WTC11 (cell line): ENCODE results near the gene MRE11.

Source experiments
- CBFB ChIP-seq: sonication (generic); formaldehyde crosslinking; IDR thresholded peaks from 2 replicates; pipeline ENCODE4 v1.8.1; 2022; ENCODE audit warnings: mild to moderate bottlenecking, low read depth, missing genetic modification reagents
- ETV6 ChIP-seq: sonication (generic); formaldehyde crosslinking; IDR thresholded peaks from 2 replicates; pipeline ENCODE4 v1.8.1; 2022; ENCODE audit warnings: mild to moderate bottlenecking, missing genetic modification reagents
- HMGXB4 ChIP-seq: sonication (generic); formaldehyde crosslinking; IDR thresholded peaks from 2 replicates; pipeline ENCODE4 v1.8.1; 2023; ENCODE audit warnings: mild to moderate bottlenecking, moderate library complexity, missing genetic modification reagents
- JUN ChIP-seq: sonication (generic); formaldehyde crosslinking; IDR thresholded peaks from 2 replicates; pipeline ENCODE4 v1.8.0; 2023; ENCODE audit warnings: mild to moderate bottlenecking, missing genetic modification reagents
- MAX ChIP-seq: sonication (generic); formaldehyde crosslinking; IDR thresholded peaks from 2 replicates; pipeline ENCODE4 v1.8.0; 2022; ENCODE audit warnings: mild to moderate bottlenecking, missing genetic modification reagents
- NR1H2 ChIP-seq: sonication (generic); formaldehyde crosslinking; IDR thresholded peaks from 2 replicates; pipeline ENCODE4 v1.9.0; 2021; ENCODE audit warnings: mild to moderate bottlenecking, moderate library complexity, missing genetic modification reagents
- RELA ChIP-seq: sonication (generic); formaldehyde crosslinking; IDR thresholded peaks from 2 replicates; pipeline ENCODE4 v1.8.1; 2022; ENCODE audit warnings: missing genetic modification reagents, mild to moderate bottlenecking, borderline replicate concordance
- TCF7 ChIP-seq: sonication (generic); formaldehyde crosslinking; IDR thresholded peaks from 2 replicates; pipeline ENCODE4 v1.8.0; 2022; ENCODE audit warnings: mild to moderate bottlenecking, low read depth, missing genetic modification reagents, moderate library complexity
- TEAD1 ChIP-seq: sonication (generic); formaldehyde crosslinking; IDR thresholded peaks from 2 replicates; pipeline ENCODE4 v1.8.0; 2022; ENCODE audit warnings: mild to moderate bottlenecking, missing genetic modification reagents
- USF1 ChIP-seq: sonication (generic); formaldehyde crosslinking; IDR thresholded peaks from 2 replicates; pipeline ENCODE4 v1.8.0; 2022; ENCODE audit warnings: mild to moderate bottlenecking, missing genetic modification reagents
- TF ChIP-seq, protein P1 (sequence below): sonication (generic); formaldehyde crosslinking; IDR thresholded peaks from 2 replicates; pipeline ENCODE4 v1.8.1; 2022; ENCODE audit warnings: missing genetic modification reagents, borderline replicate concordance
- TF ChIP-seq, protein P2 (sequence below): fragments of 200-600 bp; IDR thresholded peaks from 2 replicates; pipeline ENCODE4 v1.8.0; 2022; ENCODE audit warnings: antibody characterized with exemption

- TF ChIP-seq TEAD1 (CRISPR knock-in tag) (no peak), HMGXB4 (CRISPR knock-in tag) (no peak), ETV6 (CRISPR knock-in tag) (no peak), NR1H2 (no peak), USF1 (CRISPR knock-in tag) (no peak), JUN (CRISPR knock-in tag) (no peak), TCF7 (no peak), CBFB (no peak), MAX (no peak), RELA (CRISPR knock-in tag) (no peak)
- TF ChIP-seq, protein P1, sequence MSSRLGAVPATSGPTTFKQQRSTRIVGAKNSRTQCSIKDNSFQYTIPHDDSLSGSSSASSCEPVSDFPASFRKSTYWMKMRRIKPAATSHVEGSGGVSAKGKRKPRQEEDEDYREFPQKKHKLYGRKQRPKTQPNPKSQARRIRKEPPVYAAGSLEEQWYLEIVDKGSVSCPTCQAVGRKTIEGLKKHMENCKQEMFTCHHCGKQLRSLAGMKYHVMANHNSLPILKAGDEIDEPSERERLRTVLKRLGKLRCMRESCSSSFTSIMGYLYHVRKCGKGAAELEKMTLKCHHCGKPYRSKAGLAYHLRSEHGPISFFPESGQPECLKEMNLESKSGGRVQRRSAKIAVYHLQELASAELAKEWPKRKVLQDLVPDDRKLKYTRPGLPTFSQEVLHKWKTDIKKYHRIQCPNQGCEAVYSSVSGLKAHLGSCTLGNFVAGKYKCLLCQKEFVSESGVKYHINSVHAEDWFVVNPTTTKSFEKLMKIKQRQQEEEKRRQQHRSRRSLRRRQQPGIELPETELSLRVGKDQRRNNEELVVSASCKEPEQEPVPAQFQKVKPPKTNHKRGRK (CRISPR knock-in tag) = no peak
- TF ChIP-seq, protein P2, sequence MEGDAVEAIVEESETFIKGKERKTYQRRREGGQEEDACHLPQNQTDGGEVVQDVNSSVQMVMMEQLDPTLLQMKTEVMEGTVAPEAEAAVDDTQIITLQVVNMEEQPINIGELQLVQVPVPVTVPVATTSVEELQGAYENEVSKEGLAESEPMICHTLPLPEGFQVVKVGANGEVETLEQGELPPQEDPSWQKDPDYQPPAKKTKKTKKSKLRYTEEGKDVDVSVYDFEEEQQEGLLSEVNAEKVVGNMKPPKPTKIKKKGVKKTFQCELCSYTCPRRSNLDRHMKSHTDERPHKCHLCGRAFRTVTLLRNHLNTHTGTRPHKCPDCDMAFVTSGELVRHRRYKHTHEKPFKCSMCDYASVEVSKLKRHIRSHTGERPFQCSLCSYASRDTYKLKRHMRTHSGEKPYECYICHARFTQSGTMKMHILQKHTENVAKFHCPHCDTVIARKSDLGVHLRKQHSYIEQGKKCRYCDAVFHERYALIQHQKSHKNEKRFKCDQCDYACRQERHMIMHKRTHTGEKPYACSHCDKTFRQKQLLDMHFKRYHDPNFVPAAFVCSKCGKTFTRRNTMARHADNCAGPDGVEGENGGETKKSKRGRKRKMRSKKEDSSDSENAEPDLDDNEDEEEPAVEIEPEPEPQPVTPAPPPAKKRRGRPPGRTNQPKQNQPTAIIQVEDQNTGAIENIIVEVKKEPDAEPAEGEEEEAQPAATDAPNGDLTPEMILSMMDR = no peak
Observed at GRCh38 chr11:94507485-94507884, 13.8 kb upstream of the MRE11 start.
